GM19438 (cell line): ENCODE results near the gene MTMR6.
A peak's percentile ranks its signal among the peaks of the same experiment; 100 is the strongest.
"Not testable (repeated sequence)": the region's sequence is repeated elsewhere in the genome, so short reads cannot be mapped to it uniquely, and the experiment has no call there.

Experiments
- ATAC-seq: cut with Tn5 transposase; IDR thresholded peaks from one replicate; pipeline ENCODE4 v1.9.1; 2021; ENCODE audit warnings: low read depth; ENCODE audit not compliant: unreplicated experiment

MTMR6 gene

DNA sequence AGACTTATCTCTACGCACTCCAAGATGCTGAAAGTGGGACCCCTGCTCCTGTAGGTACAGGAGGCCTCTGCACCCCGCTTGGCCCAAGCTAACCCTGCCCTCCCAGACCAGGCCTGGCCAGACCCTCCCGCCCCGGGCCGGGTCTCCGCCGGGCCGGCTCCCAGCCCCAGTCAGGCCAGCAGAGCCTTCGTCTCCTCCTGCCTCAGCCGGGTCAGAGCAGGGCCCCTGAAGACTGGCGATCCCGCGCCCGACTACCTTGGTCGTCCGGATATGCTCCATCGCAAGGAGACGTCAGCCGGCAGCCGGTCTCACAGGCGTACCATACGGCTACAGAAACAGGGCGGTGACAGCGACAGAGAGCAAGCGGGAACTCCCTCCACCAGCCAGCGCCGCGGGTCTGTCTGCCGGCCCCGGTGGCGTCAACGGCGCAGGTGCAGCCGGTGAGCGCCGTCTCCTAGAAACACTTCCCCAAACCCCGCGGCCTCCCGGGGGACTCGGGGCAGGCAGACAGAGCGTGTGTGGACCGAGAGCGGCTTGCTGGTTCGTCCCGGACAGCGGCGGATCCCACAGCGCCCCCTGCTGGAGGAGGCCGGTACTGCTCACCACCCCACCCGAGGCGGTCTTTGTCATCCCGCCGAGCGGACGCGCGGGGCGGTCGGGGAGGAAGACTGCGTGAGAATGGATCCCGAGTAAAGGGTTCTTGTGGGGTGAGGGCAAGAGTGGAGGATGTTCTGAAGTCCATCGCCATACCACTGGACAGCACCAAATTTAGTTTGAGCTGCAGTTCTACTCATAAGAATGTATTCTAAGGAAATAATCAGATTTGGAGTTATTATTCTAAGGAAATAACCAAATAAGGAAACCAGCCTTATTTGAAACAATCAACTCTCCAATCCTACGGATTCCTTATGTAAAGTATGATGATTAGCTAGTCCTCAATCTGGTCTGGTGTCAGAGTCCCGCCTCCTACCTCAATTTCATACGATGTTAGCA lies at the start of gene MTMR6:
MTMR6 (minus strand) TSS at position 520 of the 993 bp plus-strand sequence; CDS start at position 279, 241 bp downstream.
- ATAC-seq, result peak; percentile 96

DNA sequence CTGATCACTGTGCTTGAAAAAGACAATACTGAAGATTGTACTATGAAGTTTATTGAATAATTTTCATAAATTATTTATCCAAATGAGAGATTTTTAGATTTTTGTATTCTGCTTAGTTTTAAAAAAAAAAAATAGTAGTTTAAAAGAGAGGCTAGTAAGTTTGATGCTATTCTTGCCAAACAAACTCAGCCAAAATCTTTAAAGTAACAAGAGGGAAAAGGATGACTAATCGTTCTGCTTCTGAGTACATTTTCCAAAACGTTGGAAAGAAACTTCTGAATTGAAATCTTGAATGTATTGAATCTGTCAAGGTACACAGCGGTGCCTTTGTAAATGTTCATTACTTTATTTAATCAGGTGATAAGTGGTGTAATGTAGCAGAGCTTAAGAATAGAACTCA lies 48.6 kb upstream of the MTMR6 start:
- ATAC-seq, result no peak

DNA sequence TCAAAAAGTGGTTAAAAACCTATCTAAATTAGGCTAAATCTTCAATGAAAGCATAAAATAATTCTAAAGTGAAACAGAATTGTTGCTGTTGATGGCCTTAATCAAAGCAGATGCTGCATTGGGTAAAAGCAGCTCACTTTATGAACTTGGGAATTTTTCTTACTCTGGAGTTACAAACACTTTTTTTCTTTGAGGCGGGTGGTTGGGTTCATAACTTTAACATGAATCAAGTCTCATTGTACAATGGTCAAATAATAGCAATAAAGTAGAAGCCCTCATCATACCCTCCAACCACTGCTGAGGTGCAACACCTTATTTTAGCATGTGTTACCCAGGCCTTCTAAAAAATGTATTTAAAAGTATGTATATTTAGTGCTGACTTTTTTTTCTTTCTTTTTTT lies 43.3 kb upstream of the MTMR6 start:
- ATAC-seq, result no peak

DNA sequence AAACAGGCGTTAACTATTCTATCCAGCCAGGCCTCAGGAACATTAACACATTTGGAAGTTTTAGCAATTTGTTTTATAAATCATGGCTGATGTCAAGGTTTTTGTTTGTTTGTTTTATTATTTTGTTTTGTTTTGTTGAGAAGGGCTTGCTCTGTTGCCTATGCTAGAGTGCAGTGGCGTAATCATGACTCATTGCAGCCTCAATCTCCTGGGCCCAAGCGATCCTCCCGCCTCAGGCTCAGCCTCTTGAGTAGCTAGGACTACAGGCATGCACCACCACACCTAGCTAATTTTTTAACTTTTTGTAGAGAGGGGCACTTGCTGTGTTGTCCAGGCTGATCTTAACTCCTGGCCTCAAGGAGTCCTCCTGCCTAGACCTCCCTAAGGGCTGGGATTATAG lies 42.4 kb upstream of the MTMR6 start:
- no peak for ATAC-seq

DNA sequence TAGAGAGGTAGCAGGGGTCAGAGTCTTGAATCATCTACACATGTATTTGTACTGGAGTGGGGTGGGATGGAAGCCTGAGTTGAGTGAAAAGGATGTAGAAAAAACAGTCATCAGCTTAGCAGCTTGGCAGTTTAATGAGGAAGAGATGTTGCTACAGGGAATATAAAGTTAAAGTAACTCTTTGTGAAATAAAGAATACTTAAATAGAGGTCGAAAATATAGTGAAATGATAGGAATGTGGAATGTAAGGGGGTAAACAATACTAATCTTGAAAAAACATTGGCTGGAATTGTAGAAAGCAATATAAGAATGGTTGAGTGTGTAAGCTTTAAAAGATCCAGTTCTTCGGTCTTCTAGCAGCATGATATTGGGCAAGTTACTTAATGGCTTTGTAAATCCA lies 36.8 kb upstream of the MTMR6 start:
- ATAC-seq, result no peak

DNA sequence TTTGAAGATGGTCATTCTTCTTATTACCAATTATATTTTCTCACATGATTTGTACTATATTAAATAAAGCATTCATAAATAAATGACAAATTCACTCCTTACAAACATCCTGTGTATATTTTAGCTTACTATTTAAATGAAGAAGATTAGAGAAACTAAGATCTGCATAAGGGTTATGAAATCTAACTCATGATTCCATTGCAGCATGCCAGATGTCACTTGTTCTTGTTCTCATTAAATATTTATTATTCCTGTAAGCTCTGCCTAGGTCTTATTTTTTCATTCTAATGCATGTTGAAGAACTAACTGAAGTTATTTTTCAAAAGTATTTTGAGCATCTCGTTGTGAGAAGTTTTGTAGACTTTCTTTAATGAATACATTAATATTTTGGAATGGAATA lies 32.5 kb upstream of the MTMR6 start:
- ATAC-seq, result no peak

DNA sequence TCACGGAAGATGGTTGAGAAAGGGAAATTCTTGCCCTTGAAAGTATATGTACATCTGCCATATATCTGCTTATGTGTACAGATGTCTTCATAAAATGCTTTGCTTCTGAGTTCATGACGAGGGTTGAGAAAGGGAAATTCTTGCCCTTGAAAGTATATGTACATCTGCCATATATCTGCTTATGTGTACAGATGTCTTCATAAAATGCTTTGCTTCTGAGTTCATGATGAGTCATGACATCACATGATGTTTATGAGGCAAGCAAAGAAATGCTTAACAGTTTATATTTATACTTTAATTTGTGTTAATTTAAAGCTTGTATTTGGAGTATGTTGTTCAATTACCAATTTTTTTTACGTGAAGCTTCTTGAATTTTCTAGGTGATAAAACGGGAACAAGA lies 31.7 kb upstream of the MTMR6 start:
- ATAC-seq, result not testable (repeated sequence)

DNA sequence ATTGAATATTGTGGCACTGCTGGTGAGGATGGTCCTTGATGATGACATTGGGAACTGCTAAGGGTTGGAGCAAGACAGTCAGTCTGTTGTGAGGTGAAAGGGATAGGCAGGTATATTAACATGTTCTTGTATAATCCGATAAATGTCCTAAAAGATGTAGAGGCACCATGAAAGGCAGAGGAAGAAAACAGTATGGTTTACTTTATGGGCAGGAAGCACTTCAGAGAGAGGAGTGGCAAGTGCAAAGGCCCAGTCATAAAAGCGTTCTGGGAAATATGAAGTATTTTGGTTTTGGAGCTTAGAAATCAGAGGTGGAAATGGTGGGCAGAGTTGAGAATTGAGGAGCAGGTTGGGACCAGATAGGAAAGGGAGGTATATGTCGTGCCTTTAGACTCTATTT lies 23.6 kb upstream of the MTMR6 start:
- no peak for ATAC-seq

DNA sequence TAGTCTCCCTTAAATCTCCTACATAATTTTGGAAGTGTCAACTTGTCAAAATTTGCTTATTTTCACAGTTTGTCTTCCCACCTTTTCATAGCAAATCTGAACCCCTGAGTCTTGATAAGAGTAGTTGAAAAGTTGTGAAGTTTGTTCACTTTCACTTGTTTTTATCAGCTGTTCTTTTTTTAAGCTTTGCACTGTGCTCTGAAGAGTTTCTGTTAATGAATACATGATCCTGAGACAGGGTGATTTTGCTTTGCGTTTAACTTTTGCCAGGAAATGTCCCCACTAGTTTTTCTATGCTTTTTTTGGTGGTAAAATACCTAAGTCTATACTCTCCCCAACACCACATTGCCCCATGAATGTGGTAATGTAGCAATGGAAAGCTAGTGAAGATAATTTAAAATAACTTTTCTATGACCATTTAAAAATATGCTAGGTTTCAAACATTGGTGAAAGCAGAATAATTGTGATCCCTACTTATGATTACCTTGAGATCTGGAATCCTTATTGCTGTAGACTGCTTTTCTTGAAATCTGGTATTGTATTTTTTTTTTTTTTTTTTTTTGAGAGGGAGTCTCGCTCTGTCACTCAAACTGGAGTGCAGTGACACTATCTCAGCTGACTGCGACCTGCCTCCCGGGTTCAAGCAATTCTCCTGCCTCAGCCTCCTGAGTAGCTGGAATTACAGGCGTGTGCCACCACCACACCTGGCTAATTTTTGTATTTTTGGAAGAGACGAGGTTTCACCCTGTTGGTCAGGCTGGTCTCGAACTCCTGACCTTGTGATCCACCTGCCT lies 19.6 kb upstream of the MTMR6 start:
- no peak for ATAC-seq

DNA sequence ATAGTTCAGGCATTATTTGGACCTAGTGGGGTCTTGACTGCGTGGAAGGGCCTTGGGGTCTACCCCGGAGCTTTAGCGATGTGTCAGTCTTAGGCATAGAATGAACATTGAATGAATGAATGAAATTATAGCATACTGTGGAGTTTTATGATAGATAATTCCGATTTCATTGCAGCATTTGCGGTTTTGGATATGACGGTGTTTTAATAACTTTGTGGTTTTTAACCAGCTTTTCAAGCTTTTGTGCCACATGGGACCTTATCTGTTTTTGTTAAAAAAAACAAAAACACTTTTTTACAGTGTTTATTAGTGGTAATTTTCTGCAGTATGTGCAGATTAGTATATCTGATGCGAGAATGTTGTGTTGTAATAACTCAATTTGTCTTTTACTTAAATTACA lies 14.8 kb upstream of the MTMR6 start:
- no peak for ATAC-seq

DNA sequence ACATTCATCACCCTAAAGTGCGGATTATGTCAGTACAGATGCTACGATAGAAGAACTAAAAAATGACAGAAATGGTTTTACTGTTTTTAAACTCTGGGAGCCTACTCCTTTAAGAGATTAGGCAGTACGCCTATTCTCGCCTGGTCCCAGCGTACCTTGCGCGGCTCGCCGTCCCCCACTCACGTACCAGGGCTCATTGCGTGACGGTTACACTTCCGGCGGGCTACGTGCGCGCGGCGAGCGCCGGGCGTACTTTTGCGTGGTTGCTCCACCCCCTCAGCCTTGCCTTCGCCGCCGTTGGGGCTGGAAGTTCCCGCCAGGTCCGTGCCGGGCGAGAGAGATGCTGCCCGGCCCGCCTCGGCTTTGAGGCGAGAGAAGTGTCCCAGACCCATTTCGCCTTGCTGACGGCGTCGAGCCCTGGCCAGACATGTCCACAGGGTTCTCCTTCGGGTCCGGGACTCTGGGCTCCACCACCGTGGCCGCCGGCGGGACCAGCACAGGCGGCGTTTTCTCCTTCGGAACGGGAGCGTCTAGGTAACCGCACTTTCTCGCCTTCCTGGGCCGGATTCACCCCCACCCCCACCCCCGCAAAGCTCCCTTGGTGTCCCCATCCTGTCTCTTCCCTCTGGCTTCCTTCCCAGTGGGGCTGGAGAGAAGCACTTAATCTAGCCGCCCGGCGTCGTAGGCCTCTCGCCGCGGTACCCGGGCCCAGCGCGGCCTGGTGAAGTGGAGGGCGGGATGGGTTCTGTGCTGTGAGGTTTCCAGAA lies 14.2 kb upstream of the MTMR6 start, which contains the start of gene NUP58:
NUP58 (plus strand) TSS at position 279 of the 767 bp plus-strand sequence; CDS start at position 428, 149 bp downstream.
- ATAC-seq, result peak; percentile 99

DNA sequence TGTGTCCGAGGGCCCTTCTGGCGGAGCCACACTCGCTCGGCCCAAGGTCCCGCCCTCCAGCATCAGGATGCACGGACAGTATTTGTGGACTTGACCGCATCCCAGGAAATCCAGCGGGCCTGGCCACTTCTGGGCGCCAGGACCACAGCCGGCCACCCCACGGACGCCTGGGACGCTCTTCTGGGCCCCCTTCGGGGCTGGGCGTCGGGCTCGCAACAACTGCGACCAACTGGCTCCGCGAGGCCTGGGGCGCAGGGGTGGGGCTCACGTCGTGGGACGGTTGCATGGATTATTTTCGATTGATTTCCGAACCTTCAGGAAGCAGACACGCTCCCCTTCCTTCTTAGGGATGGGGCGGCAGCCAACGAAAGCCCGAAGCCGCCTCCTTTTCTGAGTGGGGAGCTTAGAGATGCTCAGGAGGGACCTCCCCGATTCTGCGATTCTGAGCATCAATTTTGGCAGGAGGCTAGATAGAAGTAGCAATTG lies 13.6 kb upstream of the MTMR6 start:
- peak; percentile 8 for ATAC-seq

DNA sequence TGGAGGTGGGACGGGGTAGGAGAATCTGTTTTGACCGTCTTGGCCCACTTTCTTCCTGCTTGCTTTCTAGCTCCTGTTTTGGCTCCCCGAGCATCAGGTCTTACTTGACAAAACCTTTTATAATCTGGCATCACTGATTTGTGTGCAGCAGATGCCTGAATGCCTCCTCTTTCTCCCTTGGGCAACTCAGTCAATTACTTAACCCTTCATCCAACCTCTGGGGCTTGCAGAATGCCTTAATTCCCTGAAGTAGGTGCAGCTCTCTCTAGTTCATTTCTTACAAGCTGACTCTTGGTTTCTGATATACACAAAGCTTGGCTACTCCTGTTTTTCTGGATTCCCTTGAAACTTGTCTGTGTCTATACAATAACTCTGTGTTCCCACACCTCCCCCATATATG lies 8.4 kb upstream of the MTMR6 start:
- no peak for ATAC-seq

DNA sequence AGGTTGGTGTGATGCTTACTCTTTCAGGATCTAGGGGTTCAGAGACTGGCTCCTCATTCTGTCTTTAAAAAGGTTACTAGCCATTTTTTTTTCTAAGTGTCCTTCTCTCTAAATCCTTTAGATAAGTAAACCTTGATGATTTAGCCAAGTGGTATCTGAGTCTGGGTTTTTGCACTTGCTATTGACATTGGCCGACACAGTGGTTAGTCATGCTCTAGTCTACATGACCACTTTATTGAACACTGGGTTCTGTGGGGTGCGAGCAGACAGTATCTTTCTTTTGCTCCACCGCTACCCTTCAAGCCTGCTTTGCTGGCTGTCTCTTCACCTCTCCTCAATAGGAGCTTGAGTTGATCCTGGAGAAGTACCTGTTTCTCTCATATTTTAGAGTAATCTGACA lies 7.9 kb upstream of the MTMR6 start:
- no peak for ATAC-seq

DNA sequence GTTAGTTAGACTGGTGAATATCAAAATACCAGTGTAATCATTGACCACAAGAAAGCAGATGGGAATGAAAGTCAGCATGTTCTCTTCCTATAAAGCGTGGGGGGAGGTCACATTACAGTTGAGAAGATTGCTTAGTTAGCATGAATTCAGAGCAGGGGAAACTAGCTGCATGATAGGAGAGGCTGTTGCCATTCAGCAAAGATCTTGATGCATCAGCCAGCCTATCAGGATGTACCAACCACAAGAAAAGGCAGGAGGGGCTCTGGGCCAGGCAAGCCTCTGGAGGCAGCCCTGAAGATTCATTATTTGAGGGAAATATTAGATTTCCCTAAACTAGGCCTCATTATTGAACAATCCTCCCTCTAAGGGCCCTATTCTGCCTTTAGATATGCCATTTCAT lies 5.0 kb upstream of the MTMR6 start:
- no peak for ATAC-seq

DNA sequence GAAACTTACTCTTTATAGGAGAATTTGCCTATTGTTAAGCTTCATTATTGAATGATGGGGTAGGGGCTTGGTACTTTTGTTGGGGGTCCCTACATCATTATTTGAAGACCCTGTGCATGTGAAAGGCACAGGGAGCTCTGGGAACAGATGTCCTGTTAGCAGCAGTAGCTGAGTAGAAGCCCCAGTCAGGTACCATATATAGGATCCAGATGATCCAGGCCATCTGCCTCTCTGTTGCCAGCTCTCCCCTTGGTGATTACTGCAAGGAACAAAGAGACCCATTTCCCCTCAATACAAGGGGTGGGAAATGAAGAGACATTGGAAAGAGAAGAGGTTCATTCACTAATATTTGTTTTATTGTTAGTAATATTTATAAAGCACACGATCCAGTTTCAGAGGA lies 4.4 kb upstream of the MTMR6 start:
- no peak for ATAC-seq

DNA sequence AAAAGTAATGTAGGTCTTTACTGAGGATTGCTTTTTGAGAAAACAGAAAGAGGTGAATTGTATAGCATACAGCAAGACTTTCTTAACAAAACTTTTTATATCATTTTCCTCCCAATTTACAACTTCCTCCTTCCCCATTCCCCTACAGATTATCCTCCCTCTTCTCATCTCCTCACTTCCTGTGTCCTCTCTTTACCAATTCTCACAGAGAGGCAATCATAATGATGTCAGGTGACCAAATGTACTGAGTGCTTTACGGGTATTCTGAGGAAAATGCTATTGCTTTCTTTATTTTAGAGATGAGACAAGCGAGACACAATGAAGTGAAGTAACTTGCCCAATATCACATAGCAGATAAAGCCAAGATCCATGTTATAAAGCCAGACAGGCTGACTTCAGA lies 1.7 kb upstream of the MTMR6 start:
- no peak for ATAC-seq

DNA sequence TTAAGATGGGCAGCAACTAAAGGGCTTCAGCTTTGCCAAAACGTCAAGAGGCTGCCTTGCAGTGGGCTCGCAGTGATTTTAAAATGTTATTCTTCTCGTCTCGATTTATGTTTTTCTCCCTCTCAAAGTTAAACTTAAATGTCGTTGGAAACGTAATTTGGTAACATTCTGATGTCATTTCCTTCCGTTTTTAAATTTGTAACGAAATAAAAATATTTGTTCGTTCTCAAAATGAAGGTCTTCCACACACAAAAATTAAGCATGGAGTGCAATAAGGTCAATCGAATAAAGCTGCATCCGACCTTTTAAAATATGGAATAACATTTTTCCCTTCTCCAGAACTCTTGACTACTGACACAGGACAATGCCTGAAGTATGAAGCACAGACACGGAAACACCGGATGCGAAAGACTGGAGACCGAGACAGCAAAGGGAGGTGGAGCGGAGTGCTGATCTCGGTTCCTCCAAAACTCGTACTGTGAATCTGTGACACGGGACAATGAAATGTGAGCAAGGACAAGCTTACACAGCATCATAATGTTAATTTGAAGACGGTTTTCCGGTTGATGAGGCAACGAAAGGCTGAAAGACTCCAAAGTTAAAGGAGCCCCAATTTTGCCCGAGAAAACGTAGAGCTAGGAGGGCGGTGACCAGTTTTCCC lies 850 bp downstream of the MTMR6 start:
- ATAC-seq, result peak; percentile 32

DNA sequence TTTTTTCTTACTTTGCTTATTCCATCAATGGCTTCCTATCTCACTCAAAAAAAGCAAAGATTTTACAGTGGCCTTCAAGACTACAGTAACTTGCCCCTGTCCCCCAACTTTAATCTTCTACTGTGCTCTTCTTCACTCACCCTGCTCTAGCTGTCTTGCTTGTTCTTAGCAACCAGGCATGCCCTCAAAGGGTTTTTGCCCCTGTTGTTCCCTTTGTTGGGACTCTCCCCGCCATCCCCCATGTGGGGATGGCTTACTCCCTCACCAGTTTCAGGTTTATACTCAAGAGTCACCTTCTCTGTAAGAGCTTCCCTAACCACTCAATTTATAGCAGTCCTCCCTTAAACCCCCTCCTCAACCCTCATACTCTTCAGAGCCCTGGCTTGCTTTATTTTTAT lies 5.4 kb downstream of the MTMR6 start:
- ATAC-seq, result no peak
